IMR-90 (cell line): ENCODE data around the gene WDFY2. TPM values are rescaled to one million over a fixed set of nuclear protein-coding genes. Genes with fewer than 3 reads are reported as not detected.

Source experiments
- ATAC-seq: fragments of 200-7000 bp; cut with Tn5 transposase; 2 replicates; pipeline ENCODE4 v1.9.1; 2020; ENCODE audit warnings: low read depth, mild to moderate bottlenecking, moderate library complexity
- BruUV-seq: library from RNA; stranded (reverse); fragments of 400-500 nt; replicated peaks from 2 replicates; lab custom pipeline; 2021; lab: Mats Ljungman, UMichigan
- CTCF ChIA-PET: fragments of 300-600 bp; formaldehyde crosslinking; extraction: SDS; loops from one replicate; lab custom pipeline; 2021; ENCODE audit warnings: antibody characterized with exemption; lab: Yijun Ruan, JAX
- POLR2A ChIA-PET: fragments of 300-600 bp; sonication (Branson Sonifier 250); formaldehyde crosslinking; loops from one replicate; lab custom pipeline; 2022; ENCODE audit warnings: antibody characterized with exemption; ENCODE audit not compliant: unreplicated experiment; lab: Charles Lee
- DNase-seq: peaks from one replicate; pipeline ENCODE4 v3.0.0; 2013
- H2AFZ ChIP-seq: replicated peaks from 2 replicates; pipeline ENCODE3; 2013; ENCODE audit warnings: low read length, mild to moderate bottlenecking; ENCODE audit not compliant: poor library complexity
- H2AK5ac ChIP-seq: 2 replicates; pipeline ENCODE4 v1.6.1; 2013; ENCODE audit warnings: low read depth, low read length, inconsistent platforms
- H2AK9ac ChIP-seq: replicated peaks from 2 replicates; pipeline ENCODE3; 2013; ENCODE audit warnings: mild to moderate bottlenecking, low read depth, low read length, moderate library complexity; ENCODE audit not compliant: poor library complexity
- H2BK120ac ChIP-seq: 2 replicates; pipeline ENCODE4 v1.6.1; 2013; ENCODE audit warnings: low read depth, low read length, inconsistent platforms
- H2BK15ac ChIP-seq: 3 replicates; pipeline ENCODE4 v1.6.1; 2013; ENCODE audit warnings: low read depth, low read length, inconsistent platforms
- H2BK20ac ChIP-seq: 2 replicates; pipeline ENCODE4 v1.6.1; 2013; ENCODE audit warnings: low read depth, mild to moderate bottlenecking, inconsistent platforms, low read length, moderate library complexity
- H2BK5ac ChIP-seq: 2 replicates; pipeline ENCODE4 v1.6.1; 2013; ENCODE audit warnings: mild to moderate bottlenecking, low read depth, low read length, inconsistent platforms; ENCODE audit not compliant: poor library complexity, severe bottlenecking
- H3K14ac ChIP-seq: replicated peaks from 2 replicates; pipeline ENCODE4 v1.6.1; 2013; ENCODE audit warnings: low read depth, low read length, inconsistent platforms
- H3K18ac ChIP-seq: 2 replicates; pipeline ENCODE4 v1.6.1; 2013; ENCODE audit warnings: low read depth, low read length, control low read depth
- H3K23ac ChIP-seq: 2 replicates; pipeline ENCODE4 v1.6.1; 2013; ENCODE audit warnings: low read depth, low read length, inconsistent platforms
- H3K27ac ChIP-seq: 2 replicates; pipeline ENCODE4 v1.5.1; 2013; ENCODE audit warnings: mild to moderate bottlenecking, control low read depth, low read length; ENCODE audit not compliant: insufficient read depth
- H3K27me3 ChIP-seq: 2 replicates; pipeline ENCODE4 v1.6.1; 2013; ENCODE audit warnings: low read length; ENCODE audit not compliant: control insufficient read depth, insufficient read depth
- H3K36me3 ChIP-seq: 2 replicates; pipeline ENCODE4 v1.6.1; 2013; ENCODE audit warnings: low read length, mixed read lengths; ENCODE audit not compliant: control insufficient read depth, insufficient read depth
- H3K4ac ChIP-seq: 2 replicates; pipeline ENCODE4 v1.6.1; 2013; ENCODE audit warnings: low read depth, low read length, inconsistent platforms
- H3K4me1 ChIP-seq: 2 replicates; pipeline ENCODE4 v1.6.1; 2013; ENCODE audit warnings: low read length, mixed read lengths; ENCODE audit not compliant: control insufficient read depth, insufficient read depth
- H3K4me2 ChIP-seq: 2 replicates; pipeline ENCODE4 v1.6.1; 2013; ENCODE audit warnings: low read depth, mild to moderate bottlenecking, control low read depth, low read length, moderate library complexity
- H3K4me3 ChIP-seq: 2 replicates; pipeline ENCODE4 v1.5.1; 2013; ENCODE audit warnings: low read depth, mild to moderate bottlenecking, control low read depth, low read length, moderate library complexity; ENCODE audit not compliant: insufficient read depth
- H3K56ac ChIP-seq: 2 replicates; pipeline ENCODE4 v1.6.1; 2013; ENCODE audit warnings: low read length, inconsistent platforms; ENCODE audit not compliant: insufficient read depth; ENCODE audit errors: extremely low read depth
- H3K79me1 ChIP-seq, 2 experiments: 2 replicates each; pipeline ENCODE4 v1.6.1; 2013; ENCODE audit warnings: low read length in 2 of 2, inconsistent platforms in 1 of 2, low read depth in 1 of 2
- H3K9ac ChIP-seq: 2 replicates; pipeline ENCODE4 v1.6.1; 2013; ENCODE audit warnings: low read depth, low read length, control low read depth
- H3K9me1 ChIP-seq: 2 replicates; pipeline ENCODE4 v1.6.1; 2013; ENCODE audit warnings: low read length, inconsistent platforms; ENCODE audit not compliant: insufficient read depth
- H3K9me3 ChIP-seq: 2 replicates; pipeline ENCODE4 v1.6.1; 2013; ENCODE audit warnings: low read length; ENCODE audit not compliant: control insufficient read depth, insufficient read depth
- H4K20me1 ChIP-seq: 2 replicates; pipeline ENCODE4 v1.6.1; 2013; ENCODE audit warnings: low read length, inconsistent platforms; ENCODE audit not compliant: insufficient read depth
- H4K5ac ChIP-seq: 2 replicates; pipeline ENCODE4 v1.6.1; 2013; ENCODE audit warnings: mild to moderate bottlenecking, low read depth, low read length, control low read depth
- H4K8ac ChIP-seq, 2 experiments: 2 replicates each; pipeline ENCODE4 v1.6.1; 2013; ENCODE audit warnings: low read depth in 2 of 2, low read length in 2 of 2, control low read depth in 1 of 2, inconsistent platforms in 1 of 2
- H4K91ac ChIP-seq: 2 replicates; pipeline ENCODE4 v1.6.1; 2013; ENCODE audit warnings: low read depth, low read length, inconsistent platforms; ENCODE audit not compliant: insufficient read depth
- BHLHE40 ChIP-seq: fragments of 150-350 bp; IDR thresholded peaks from 2 replicates; pipeline ENCODE4 v1.6.1; 2016; ENCODE audit warnings: mild to moderate bottlenecking, low read depth, low read length
- ELK1 ChIP-seq: fragments of 150-350 bp; IDR thresholded peaks from 2 replicates; pipeline ENCODE4 v1.6.1; 2016; ENCODE audit warnings: low read depth, mild to moderate bottlenecking, low read length, moderate library complexity, borderline replicate concordance
- FOS ChIP-seq: fragments of 150-350 bp; IDR thresholded peaks from 2 replicates; pipeline ENCODE4 v1.6.1; 2016; ENCODE audit warnings: low read depth, low read length
- MAFK ChIP-seq: IDR thresholded peaks from 2 replicates; pipeline ENCODE4 v1.6.1; 2012; ENCODE audit warnings: low read depth, low read length, improper control_type of control experiment
- NFE2L2 ChIP-seq: fragments of 150-350 bp; IDR thresholded peaks from 2 replicates; pipeline ENCODE4 v1.6.1; 2016; ENCODE audit warnings: low read depth, mild to moderate bottlenecking, low read length
- RAD21 ChIP-seq: IDR thresholded peaks from 2 replicates; pipeline ENCODE4 v1.6.1; 2012; ENCODE audit warnings: low read length, improper control_type of control experiment
- RCOR1 ChIP-seq: IDR thresholded peaks from 2 replicates; pipeline ENCODE4 v1.6.1; 2012; ENCODE audit warnings: mild to moderate bottlenecking, low read length, improper control_type of control experiment; ENCODE audit not compliant: insufficient replicate concordance
- RFX5 ChIP-seq: IDR thresholded peaks from 2 replicates; pipeline ENCODE4 v1.8.0; 2012; ENCODE audit warnings: low read depth, mild to moderate bottlenecking, low read length, moderate library complexity
- SMC3 ChIP-seq: fragments of 150-350 bp; IDR thresholded peaks from 2 replicates; pipeline ENCODE4 v1.6.1; 2016; ENCODE audit warnings: low read depth, mild to moderate bottlenecking, antibody characterized with exemption, low read length, moderate library complexity
- USF2 ChIP-seq: fragments of 150-350 bp; IDR thresholded peaks from 2 replicates; pipeline ENCODE4 v1.6.1; 2017; ENCODE audit warnings: mild to moderate bottlenecking, antibody characterized with exemption, low read length, low read depth
- whole genome bisulfite sequencing, 2 experiments: methylation state at CpG; one replicate each; pipeline versions ENCODE4 v1.1.5 to v1.1.7; 2013; ENCODE audit warnings: missing lambda C conversion rate in 2 of 2; ENCODE audit not compliant: insufficient read length in 1 of 2; ENCODE audit errors: extremely low coverage in 2 of 2; 5-methylcytosine and 5-hydroxymethylcytosine counted together
- dilution Hi-C: fragments of 300-500 bp; cut with HindIII; formaldehyde crosslinking; loops from one replicate; pipeline ENCODE4 v1.14.3; 2018; ENCODE audit warnings: low sequenced_read_pairs; ENCODE audit not compliant: unreplicated experiment
- in situ Hi-C: fragments of 300-500 bp; cut with MboI; formaldehyde crosslinking; loops from 3 replicates; pipeline ENCODE4 v1.14.3; 2019; ENCODE audit warnings: low sequenced_read_pairs, inconsistent platforms, mixed read lengths
- intact Hi-C: fragments of 100-400 bp; cut with micrococcal nuclease; formaldehyde crosslinking; loops from 2 replicates; pipeline ENCODE4 v1.10.0; 2022
- polyA plus RNA-seq, 3 experiments: library from polyadenylated mRNA; depleted of rRNA; stranded (reverse); fragments of >200 nt; gene quantifications; 2 replicates each; pipeline ENCODE4 v1.2.3, GENCODE V29; 2012; ENCODE audit warnings: low replicate concordance in 1 of 3
- total RNA-seq: library from RNA; depleted of rRNA; stranded (reverse); fragments of >200 nt; gene quantifications from 2 replicates; pipeline ENCODE4 v1.2.3, GENCODE V29; 2012
- TF ChIP-seq, protein P1 (sequence below): conservative IDR thresholded peaks from 2 replicates; pipeline ENCODE4 v1.5.1; 2012; ENCODE audit warnings: mild to moderate bottlenecking, low read depth, low read length, improper control_type of control experiment

Gene WDFY2
- total and polyA plus RNA-seq, 2 of the 4 experiments (the other 2 are of a cell fraction), result 4.3 to 5.4 TPM

GRCh38 chr13:51630288-51630615, 46.0 kb downstream of the WDFY2 start (continued):
- TF ChIP-seq USF2, result no peak
- TF ChIP-seq NFE2L2, result no peak
- no peak for TF ChIP-seq RCOR1

GRCh38 chr13:51632591-51633362, 48.5 kb downstream of the WDFY2 start:
- peak overlapping the region; percentile 43; the same call in 1 of the 2 replicates for H3K9ac ChIP-seq
- peak overlapping the region; percentile 16 to 41; a peak in 1 of 4 replicates for H4K8ac ChIP-seq
- peak overlapping the region; percentile 44 for H2BK5ac ChIP-seq
- peak overlapping the region; percentile 72 for H3K4me2 ChIP-seq
- dilution Hi-C loops (no loop called here), in situ Hi-C loops (no loop called here), intact Hi-C loops (loop anchor here (5.0 kb wide), 1 partner anchor 40 kb away; no protein-coding TSS in a partner anchor)
- H2AFZ ChIP-seq, result peak overlapping the region; percentile 9
- H2AK9ac ChIP-seq, result no peak overlapping the region
- POLR2A ChIA-PET, result interaction anchor here (0.5 kb wide), 1 partner anchor 104 kb away, joined by 4 read pairs; no protein-coding TSS in a partner anchor
- peak overlapping the region; percentile 53 for H3K4ac ChIP-seq
- no CpG with 5 or more reads among the region's 3 CpGs for WGBS, 2 experiments
- H2AK5ac ChIP-seq, result no peak overlapping the region
- H4K20me1 ChIP-seq, result no peaks in the 10 kb centered on the region
- no peak overlapping the region for H3K4me3 ChIP-seq
- no TSS peak for BruUV-seq
- H3K56ac ChIP-seq, result no peak overlapping the region
- no peak overlapping the region for H2BK20ac ChIP-seq
- H2BK15ac ChIP-seq, result no peak overlapping the region
- H3K36me3 ChIP-seq, result no peaks in the 10 kb centered on the region
- DNase-seq (no peak), ATAC-seq (peak; percentile 58)
- H3K9me1 ChIP-seq, result peaks cover 5% of the 10 kb centered on the region
- 0 out of 2 replicates have a peak overlapping the region, but pooled peaks have one; percentile 27 for H4K91ac ChIP-seq
- H3K9me3 ChIP-seq, result no peaks in the 10 kb centered on the region
- peak overlapping the region; percentile 79 for H4K5ac ChIP-seq
- H3K27me3 ChIP-seq, result no peaks in the 10 kb centered on the region
- peaks cover 18 to 62% of the 10 kb centered on the region in 2 experiments for H3K79me1 ChIP-seq
- peak overlapping the region; percentile 5 for H3K14ac ChIP-seq
- no peak overlapping the region; the same call in 1 of the 2 replicates for H3K23ac ChIP-seq
- peaks cover 7% of the 10 kb centered on the region for H3K4me1 ChIP-seq
- H3K18ac ChIP-seq, result peak overlapping the region; percentile 71
- CTCF ChIA-PET, result no interaction called here
- H2BK120ac ChIP-seq, result peak overlapping the region; percentile 5; the same call in 1 of the 2 replicates
- H3K27ac ChIP-seq, result peak overlapping the region; percentile 20; the same call in 1 of the 2 replicates
- TF ChIP-seq FOS (no peak), MAFK (no peak), RCOR1 (no peak), SMC3 (no peak), ELK1 (no peak), BHLHE40 (no peak), RAD21 (no peak), RFX5 (no peak)
- TF ChIP-seq, protein P1, sequence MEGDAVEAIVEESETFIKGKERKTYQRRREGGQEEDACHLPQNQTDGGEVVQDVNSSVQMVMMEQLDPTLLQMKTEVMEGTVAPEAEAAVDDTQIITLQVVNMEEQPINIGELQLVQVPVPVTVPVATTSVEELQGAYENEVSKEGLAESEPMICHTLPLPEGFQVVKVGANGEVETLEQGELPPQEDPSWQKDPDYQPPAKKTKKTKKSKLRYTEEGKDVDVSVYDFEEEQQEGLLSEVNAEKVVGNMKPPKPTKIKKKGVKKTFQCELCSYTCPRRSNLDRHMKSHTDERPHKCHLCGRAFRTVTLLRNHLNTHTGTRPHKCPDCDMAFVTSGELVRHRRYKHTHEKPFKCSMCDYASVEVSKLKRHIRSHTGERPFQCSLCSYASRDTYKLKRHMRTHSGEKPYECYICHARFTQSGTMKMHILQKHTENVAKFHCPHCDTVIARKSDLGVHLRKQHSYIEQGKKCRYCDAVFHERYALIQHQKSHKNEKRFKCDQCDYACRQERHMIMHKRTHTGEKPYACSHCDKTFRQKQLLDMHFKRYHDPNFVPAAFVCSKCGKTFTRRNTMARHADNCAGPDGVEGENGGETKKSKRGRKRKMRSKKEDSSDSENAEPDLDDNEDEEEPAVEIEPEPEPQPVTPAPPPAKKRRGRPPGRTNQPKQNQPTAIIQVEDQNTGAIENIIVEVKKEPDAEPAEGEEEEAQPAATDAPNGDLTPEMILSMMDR, result no peak
